Stimulated activated CD4-positive, alpha-beta T cell treated with anti-CD3 and anti-CD28 coated beads, Interleukin-15, amount 100 ng/mL, for 24 hours (primary cell): ENCODE results near the gene KRT5.

Source experiments
- DNase-seq: peaks from one replicate; pipeline ENCODE4 v3.0.0-alpha.2; 2020

KRT5 gene

DNA sequence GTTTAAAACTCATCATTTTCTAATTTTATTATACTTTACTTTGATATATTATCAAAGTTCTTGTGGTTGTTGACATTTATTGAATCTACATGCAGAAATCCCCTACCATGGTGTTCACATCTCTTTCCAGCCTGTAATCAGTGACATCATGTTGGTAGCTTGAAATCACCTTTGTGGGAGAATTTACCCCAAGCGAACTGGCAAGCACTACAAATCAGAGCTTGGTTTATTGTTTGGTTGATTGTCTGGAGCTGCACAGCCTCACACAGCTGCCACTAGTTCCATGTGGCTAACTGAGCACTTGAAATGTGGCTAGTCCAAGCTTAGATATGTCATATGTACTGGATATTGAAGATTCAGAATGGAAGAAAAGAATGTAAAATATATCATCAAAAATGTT, 15.4 kb upstream of the KRT5 start:
- DNase-seq = no peak

- DNase-seq = peak; percentile 14
These were observed 14.3 kb upstream of the KRT5 start for GRCh38 chr12:52534482-52534881.

- no peak for DNase-seq
These were observed 13.7 kb upstream of the KRT5 start for GRCh38 chr12:52533686-52534470.

GRCh38 chr12:52532636-52533035, 12.4 kb upstream of the KRT5 start:
- DNase-seq = no peak

GRCh38 chr12:52531566-52532300, 11.5 kb upstream of the KRT5 start:
- no peak for DNase-seq

GRCh38 chr12:52530905-52531304, 10.7 kb upstream of the KRT5 start:
- DNase-seq = no peak

- no peak for DNase-seq
These were observed 10.2 kb upstream of the KRT5 start for GRCh38 chr12:52530366-52530765.

DNA sequence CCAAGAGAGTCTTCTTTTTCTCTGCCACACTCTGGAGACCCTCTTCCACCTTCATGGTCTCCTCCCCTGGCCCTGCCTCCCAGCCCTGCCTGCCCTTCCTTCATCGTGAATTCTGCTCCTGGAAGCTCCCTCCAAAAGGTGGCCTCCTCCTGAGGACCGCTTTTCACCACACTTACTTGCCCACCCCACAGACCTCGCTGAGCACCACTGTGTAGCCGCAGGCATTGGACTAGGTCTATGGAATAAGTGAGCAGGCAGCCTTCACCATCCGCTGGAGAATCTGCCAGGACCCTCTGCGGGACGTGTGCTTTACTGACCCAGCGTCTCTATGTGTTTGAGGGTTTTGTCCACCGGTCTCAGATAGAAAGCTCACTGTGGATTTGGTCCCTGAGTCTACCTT, 9.7 kb upstream of the KRT5 start:
- DNase-seq = no peak

GRCh38 chr12:52529417-52529816, 9.2 kb upstream of the KRT5 start:
- no peak for DNase-seq

DNA sequence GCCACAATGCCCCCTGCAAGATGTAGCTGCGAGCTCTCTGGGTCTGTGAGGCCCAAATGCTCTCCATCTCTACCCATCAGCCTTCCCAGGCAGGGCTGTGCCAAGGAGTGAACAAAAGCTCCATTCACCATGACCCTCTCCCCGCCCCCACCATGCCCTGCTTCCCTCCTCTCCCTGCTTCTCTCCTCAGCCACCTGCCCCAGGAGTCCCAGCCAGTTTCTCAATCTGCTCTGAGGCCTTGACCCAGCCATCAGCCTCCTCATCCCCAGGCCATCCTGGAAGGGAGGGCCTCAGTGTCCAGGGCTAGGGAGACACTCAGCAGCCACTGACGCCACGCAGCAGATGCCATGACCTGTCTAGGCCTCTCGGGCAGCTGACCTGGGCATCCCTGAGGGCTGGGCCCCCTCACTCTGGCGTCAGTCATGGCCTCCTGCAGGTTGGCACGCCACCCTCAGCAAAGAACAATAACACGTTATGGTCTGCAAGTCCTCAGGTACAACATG, 8.5 kb upstream of the KRT5 start:
- no peak for DNase-seq

GRCh38 chr12:52527121-52527800, 7.1 kb upstream of the KRT5 start:
- no peak for DNase-seq

DNA sequence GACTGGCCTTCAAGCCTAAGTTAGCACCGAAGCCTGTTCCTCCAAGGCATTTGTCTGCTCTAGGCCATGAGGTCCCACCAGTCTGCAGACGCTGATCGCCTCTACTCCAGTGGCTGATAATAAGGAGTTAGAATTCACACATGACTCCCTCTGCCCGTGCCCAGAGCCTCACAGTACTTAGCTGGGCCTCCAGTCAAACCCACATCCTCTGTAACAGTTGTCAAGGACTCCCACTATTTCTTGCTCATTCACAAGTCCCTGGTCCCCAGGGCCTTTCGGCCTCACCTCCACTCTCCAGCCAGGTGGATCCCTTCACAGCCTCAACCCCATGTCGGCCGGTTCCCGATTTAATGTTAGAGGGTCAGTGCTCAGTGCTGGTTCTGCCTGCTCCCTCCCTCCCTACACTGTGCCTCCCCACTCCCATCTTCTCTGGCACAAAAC, 6.3 kb upstream of the KRT5 start:
- no peak for DNase-seq

- DNase-seq = no peak
These were observed 5.7 kb upstream of the KRT5 start for GRCh38 chr12:52525661-52526499.

DNA sequence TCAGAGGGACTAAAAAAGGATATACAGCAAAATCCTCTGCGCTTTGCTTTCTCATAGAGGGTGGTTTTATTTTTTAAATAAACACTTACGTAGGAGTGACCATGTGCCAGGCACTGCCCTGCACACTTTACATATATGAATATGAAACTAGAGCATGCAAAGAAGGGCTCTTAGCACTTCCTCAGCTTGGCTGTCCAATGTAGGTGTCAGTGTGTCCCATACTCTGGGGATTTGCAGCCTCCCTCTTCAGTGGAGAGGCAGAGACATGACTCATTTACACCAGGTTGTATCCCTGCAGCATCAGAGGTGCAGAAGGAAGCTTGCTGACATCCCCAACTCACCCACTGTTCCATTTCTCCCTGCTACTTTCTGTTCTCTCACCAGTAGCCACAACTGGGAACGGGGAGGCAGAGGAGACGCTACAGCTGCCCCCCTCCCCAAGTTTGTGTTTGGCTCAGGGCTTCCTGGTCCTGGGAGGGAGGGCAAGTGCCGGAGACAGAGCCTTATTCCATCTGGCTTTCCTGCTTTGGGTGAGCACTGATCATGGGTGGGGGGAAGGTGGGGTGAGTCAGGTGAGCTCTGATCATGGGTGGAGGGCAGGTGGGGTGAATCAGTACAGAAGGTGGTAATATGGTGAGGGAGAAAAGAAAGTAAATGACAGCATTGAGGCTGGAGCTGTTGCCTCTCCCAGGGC, 4.9 kb upstream of the KRT5 start:
- no peak for DNase-seq

GRCh38 chr12:52524241-52524897, 4.2 kb upstream of the KRT5 start:
- no peak for DNase-seq

- no peak for DNase-seq
These were observed 3.6 kb upstream of the KRT5 start for GRCh38 chr12:52523824-52524223.

- no peak for DNase-seq
These were observed 2.3 kb upstream of the KRT5 start for GRCh38 chr12:52522346-52523011.

- no peak for DNase-seq
These were observed 1.5 kb upstream of the KRT5 start for GRCh38 chr12:52521568-52522266.

DNA sequence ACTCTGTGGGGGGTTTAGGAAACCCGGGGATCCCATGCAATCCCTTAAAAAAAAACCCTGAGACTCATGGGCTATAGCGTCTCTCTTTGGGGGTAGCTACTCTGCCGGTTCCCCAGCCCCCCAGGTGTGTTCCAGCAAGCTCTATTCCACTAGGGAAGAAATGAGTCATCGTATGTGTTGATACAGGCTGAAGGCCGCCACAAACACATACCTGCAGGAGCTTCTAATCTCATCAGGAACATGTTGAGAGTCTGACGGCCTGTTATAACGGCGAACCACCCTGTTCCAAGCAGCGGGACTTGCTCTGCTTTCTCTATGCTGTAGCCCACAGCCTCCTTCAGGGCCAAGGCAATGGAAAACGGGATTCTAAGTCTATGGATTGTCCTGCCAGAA, 977 bp upstream of the KRT5 start:
- no peak for DNase-seq

DNA sequence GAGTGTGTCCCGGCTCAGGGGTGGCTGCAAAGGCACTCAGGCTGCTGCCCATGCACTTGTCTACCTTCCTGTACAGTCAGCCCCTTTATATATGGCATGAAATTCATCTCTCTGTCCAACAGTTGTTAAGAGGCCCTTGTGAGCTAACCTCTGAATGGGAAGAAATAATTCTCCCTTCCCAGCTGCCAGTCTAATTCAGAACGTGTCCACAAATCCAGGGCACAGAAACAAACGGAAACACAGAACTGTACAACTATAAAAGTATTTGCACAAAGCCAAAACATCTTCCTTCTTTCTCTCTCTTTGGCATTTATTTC, 849 bp downstream of the KRT5 start:
- DNase-seq = no peak
